ENCODE data around the gene TCTN3.

DNA sequence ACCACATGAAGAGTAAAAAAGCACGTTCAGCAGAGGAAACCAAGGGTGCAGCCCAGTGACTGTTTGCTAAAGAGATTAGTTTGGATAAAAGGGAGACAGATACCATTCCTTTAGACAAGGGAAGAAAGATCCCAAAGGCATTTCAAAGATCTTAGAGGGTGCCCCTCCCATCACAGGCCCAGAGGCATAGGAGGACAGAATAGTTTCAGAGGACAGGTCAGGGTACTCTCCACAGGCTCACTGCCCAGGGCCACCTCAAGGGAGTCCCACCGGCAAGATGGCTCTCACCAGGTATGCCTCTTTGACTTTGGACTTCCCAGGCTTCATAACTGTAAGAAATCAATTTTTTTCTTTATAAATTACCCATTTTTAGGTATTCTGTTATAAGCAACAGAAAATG lies 4.7 kb upstream of the TCTN3 start:
- TF ChIP-seq POLR2A (IDR thresholded peaks at IDR 0.05) (no peak), CTCF (IDR thresholded peaks at IDR 0.05) (no peak)

Measured in Peyer's patch (tissue), 4 donors.